Activated CD4-positive, alpha-beta T cell treated with anti-CD3 and anti-CD28 coated beads, Interleukin-2, Interleukin-6, amounts not matched to agents 100 ng/mL and 50 ng/mL, durations not matched to agents 16 hours and 8 hours (primary cell): ENCODE measurements around the gene KIF13A.
"Not testable (repeated sequence)": the region's sequence is repeated elsewhere in the genome, so short reads cannot be mapped to it uniquely, and the experiment has no call there.

Source experiments
- DNase-seq: peaks from one replicate; pipeline ENCODE4 v3.0.0-alpha.2; 2020

KIF13A gene

DNA sequence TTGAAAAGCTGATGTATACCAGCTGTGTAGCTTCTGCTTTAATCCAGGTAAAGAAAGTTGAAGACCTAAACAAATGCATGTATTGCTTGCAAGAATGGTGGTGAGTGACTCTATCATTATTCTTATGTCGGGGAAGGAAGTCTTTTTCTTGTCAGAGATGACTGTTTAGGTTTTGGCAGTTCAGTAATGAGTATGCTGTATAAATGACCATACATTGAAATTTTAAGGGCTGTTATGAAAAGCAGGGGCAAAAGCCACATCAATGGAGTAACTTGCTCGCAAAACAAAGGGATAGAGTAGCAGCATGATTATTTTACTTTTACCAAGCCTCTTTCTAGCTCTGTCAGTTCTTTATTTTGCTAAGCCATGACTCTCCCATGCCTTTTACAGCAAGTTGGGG is 224.8 kb downstream of the KIF13A start:
- peak; percentile 56 for DNase-seq

DNA sequence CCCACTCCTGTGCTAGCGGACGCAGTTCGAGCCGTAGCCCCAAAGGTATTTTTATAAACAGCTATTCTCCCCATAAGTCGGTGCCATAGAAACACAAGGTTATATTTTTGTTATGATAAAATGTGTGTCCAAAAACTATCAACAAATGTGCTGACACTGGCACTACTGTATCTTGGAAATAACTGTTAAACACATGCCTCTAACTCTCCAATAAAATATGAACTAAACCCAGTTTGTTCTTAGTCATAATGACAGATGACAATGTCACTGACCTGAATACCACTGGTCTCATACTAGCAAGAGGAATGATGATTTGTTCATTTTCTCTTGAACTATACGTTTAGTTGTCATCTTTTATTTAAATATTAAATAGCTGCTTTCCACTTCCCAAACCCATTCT is 229.3 kb downstream of the KIF13A start:
- no peak for DNase-seq

DNA sequence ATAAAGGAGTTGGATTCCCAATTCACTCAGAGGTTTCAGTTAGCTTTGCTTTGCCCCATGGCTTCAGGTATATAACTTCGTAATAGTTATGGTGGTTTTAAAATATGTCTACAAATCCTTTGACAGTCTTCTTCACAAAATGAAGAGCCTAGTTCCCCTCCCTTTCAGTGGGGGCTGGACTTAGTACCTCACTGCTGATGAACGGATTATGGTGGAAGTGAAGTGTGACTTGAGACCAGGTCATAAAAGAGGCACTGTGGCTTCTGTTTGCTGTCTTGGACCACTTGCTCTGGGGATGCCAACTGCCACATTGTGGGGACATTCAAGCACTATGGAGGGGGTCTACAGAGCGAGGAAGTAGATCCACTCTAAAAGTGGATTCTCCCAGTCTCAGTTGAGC is 233.2 kb downstream of the KIF13A start:
- DNase-seq: no peak

DNA sequence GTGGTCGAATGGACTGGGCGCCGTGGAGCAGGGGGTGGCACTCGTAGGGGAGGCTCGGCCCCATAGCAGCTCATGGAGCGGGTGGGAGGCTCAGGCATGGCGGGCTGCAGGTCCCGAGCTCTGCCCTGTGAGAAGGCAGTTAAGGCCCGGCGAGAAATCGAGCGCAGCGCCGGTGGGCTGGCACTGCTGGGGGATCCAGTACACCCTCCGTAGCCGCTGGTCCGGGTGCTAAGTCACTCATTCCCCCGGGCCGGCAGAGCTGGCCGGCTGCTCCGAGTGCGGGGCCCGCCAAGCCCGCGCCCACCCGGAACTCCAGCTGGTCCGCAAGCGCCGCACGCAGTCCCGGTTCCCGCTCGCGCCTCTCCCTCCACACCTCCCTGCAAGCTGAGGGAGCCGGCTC is 242.1 kb downstream of the KIF13A start:
- DNase-seq: not testable (repeated sequence)

DNA sequence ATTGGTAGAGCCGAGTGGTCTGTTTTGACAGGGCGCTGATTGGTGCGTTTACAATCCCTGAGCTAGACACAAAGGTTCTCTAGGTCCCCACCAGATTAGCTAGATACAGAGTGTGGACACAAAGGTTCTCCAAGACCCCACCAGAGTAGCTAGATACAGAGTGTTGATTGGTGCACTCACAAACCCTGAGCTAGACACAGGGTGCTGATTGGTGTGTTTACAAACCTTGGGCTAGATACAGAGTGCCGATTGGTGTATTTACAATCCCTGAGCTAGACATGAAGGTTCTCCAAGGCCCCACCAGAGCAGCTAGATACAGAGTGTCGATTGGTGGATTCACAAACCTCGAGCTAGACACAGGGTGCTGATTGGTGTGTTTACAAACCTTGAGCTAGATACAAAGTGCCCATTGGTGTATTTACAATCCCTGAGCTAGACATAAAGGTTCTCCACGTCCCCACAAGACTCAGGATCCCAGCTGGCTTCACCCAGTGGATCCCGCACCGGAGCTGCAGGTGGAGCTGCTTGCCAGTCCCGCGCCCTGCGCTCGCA is 242.6 kb downstream of the KIF13A start:
- not testable (repeated sequence) for DNase-seq

DNA sequence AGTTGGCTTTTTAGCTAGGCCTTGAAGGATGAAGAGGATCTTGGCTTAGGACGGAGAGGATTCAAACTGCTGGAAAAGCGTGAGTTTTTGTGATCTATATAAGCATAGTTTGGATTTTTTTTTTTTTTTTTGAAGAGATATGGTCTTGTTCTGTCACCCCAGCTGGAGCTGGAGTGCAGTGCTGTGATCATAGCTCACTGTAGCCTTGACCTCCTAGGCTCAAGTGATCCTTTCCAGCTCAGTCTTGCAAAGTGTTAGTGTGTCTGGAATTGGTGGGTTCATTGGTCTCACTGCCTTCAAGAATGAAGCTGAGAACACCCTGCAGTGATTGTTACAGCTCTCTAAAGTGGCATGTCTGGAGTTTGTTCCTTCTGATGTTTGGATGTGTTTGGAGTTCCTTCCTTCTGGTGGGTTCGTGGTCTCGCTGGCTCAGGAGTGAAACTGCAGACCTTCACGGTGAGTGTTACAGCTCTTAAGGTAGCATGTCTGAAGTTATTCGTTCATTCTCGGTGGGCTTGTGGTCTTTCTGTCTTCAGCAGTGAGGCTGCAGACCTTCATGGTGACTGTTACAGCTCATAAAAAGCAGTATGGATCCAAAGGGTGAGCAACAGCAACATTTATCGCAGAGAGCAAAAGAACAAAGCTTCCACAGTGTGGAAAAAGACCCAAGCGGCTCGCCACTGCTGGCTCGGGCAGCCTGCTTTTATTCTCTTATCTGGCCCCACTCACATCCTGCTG is 243.2 kb downstream of the KIF13A start:
- DNase-seq: no peak

DNA sequence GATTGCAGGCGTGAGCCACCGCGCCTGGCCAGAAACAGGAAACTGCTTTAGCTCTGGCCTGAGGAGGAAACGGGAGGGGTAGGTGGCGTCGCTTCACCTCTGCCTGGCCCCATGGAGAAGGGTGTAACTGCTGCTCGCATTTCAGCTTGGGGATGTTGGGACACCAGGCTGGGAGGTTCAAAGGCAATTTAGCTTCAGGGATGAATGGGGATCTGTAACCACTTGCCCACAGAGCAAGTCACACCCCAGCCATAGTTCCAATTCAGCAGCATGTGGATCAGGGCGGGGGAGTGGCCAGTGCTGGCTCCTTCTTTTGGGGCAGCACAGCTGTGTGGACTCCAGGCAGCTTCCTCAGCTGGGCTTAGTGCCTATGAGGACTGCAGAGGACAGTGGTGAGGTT is 245.9 kb downstream of the KIF13A start:
- no peak for DNase-seq

DNA sequence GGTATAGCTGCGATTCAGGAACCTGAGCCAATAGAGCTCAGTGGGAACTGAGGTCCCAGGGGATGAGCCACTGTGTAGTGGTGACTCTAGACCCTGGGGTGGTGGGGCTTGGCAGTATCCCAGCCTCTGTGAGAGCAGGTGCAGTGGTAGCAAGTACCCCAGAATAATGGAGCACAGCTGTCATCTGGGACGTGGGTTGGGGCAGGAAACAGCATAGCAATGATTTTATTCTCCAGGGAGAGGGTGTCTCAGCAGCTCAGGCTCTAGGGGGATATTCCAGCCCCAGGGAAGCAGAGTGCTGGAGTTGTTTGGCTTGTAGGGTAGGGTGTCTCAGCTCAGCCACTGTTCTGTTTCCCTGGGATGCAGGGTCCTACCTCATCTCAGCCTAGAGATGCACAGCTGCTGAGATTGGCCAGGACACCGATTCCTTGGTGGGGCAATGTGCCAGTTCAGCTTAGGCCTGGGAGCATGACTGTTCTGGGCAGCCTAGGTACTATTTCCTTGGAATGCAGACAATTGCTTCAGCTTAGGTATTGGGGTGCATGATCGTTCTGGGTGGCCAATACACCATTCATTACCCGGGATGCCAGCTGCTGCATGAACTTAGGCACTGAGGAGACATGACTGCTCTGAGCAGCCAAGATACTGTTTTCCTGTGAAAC is 246.7 kb downstream of the KIF13A start:
- DNase-seq: no peak

DNA sequence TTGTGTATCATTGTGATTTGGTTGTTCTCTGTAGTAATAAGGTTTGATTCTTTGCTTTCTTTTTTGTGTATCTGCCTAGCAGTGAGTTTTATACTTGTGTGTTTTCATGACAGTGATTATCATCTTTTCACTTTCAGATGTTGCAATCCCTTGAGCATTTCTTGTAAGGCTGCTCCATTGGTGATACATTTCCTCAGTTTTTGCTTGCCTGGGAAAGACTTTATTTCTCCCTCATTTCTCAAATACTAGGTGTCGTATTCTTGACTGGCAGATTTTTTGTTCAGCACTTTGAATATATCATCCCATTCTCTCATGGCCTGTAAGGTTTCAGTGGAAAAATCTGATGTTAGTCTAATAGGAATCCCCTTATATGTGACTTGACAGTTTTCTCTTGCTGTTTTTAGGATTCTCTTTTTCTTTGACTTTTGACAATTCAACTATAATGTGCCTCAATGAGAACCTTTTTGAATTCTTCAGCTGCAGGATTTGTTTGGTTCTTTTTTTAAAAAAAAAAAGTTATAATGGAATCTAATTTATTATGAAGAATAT is 249.7 kb downstream of the KIF13A start:
- no peak for DNase-seq

DNA sequence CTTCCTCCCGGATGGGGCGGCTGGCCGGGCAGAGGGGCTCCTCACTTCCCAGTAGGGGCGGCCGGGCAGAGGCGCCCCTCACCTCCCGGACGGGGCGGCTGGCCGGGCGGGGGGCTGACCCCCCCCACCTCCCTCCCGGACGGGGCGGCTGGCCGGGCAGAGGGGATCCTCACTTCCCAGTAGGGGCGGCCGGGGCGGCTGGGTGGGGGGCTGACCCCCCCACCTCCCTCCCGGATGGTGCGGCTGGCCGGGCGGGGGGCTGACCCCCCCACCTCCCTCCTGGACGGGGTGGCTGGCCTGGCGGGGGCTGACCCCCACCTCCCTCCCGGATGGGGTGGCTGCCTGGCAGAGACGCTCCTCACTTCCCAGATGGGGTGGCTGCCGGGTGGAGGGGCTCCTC is 252.1 kb downstream of the KIF13A start:
- DNase-seq: not testable (repeated sequence)

DNA sequence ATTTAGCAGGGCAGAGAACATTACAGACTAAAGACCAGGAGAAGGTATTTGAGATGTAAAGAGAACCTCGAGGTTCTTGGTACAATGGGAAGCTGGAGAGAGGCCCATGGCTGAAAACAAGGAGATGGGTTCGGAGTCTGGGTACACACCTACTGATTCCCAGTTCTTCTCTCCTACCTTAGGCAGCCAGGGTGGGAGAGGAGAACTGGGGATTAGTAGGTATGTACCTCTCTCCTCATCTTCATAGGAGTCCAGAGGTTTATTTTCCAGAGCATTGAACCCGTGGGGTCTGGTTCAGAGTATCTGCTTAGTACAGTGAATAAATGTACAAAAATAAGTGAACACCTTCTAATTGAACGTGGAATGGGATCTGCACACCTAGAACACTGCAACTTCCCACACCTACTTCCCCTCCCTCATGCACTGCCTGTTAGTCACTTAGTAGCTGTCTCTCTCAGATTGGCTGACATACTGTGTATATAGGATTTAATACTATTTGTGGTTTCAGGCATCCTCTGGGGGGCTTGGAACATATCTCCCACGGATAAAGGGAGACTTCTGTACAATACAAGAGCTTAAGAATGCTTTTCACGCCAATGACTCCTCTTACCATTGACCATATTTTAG is 257.2 kb downstream of the KIF13A start:
- no peak for DNase-seq

DNA sequence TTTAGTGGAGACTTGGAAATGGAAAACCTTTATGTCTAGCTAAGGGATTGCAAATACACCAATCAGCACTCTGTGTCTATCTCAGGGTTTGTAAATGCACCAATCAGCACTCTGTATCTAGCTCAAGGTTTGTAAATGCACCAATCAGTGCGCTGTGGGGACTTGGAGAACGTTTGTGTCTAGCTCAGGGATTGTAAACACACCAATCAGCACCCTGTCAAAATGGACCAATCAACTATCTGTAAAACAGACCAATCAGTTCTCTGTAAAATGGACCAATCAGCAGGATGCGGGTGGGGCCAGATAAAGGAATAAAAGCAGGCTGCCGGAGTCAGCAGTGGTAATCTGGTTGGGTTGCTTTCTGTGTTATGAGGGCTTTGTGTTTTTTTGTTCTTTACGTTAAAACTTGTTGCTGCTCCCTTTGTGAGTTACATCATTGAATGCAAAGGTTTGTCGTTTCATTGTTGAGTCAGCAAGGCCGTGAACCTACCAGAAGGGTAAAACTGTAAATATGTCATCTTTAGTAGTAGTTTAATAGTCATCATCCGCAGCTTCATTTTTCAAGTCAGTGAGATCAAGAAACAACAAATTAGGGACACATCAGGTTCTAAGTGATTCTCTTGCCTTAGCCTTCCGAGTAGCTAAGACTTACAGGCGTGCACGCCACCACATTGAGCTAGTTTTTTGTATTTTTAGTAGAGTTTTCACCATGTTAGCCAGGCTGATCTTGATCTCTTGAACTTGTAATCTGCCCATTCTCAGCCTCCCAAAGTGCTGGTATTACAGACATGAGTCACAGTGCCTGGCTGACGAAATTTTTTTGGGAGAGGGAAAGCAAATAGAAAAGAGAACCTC is 258.0 kb downstream of the KIF13A start:
- DNase-seq: no peak

DNA sequence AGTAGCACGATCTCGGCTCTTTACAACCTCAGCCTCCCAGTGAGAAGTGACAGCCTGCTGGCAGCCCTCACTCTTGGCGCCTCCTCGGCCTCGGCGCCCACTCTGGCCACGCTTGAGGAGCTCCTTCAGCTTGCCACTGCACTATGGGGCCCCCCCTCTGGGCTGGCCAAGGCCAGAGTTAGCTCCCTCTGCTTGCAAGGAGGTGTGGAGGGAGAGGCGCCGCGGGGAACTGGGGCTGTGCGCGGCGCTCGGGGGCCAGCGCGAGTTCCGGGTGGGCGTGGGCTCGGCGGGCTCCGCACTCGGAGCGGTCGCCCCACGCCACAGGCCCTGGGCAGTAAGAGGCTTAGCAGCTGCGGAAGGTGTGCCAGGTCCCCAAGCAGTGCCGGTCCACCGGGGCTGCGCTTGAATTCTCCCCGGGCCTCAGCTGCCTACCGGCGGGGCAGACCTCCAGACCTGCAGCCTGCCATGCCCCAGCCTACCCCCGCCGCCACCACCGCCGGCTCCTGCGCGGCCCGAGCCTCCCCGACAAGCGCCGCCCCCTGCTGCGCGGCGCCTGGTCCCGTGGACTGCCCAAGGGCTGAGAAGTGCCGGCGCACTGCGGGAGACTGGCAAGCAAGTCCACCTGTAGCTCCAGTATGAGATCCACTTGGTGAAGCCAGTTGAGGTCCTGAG is 258.7 kb downstream of the KIF13A start:
- no peak for DNase-seq

DNA sequence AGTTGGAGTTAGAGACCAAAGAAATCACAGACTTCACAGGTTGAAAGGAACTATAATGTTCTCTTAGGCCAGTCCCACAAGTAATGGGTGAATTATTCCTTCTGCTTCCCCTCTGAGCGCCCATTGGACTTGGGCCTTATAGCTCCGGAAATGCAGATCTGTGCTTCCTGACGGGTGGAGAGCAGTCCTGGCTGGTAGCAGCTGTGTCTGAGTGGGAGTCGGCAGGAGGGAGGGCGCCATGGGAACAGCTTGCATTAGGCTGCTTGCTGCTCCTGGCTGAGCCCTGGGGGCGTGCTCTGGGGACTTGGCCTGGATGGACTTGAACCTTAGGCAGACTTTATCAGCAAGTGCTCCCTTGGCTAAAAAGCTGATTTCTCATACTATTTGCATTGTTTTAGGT is 262.4 kb downstream of the KIF13A start:
- no peak for DNase-seq

DNA sequence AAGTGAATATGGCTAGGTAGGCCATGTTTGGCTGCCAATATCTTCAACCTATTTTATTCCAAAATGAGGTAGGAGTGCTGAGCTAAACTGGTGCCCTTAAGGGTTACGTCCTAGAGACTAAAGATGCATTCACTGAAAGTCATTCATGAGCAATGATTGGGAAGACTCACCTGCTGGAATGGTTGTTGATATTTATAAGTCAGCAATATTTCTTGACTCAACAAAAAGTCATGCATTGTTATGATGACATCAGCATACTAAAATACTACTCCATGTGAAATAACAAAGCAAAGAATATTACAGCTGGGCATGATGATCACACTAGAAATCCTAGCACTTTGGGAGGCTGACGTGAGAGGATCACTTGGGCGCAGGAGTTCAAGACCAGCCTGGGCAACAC is 263.1 kb downstream of the KIF13A start:
- no peak for DNase-seq

DNA sequence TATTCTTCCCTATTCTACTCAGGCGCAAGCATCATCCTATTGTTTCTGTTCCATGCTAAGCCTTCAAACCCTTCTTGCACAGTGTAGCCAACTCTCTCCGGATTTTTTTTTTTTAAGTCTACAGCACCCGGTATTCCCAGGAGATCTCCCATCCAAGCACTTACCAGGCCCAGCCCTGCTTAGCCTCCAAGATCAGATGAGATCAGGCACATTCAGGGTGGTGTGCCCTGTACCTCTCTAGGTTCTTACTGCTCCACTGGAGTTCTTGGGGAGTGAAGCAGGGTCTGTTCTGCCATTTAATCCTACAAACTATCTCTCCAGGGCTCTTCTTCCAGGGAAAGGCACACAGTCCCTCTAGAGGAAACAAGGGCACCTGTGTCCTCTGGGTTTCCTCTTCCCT is 265.8 kb downstream of the KIF13A start:
- no peak for DNase-seq

DNA sequence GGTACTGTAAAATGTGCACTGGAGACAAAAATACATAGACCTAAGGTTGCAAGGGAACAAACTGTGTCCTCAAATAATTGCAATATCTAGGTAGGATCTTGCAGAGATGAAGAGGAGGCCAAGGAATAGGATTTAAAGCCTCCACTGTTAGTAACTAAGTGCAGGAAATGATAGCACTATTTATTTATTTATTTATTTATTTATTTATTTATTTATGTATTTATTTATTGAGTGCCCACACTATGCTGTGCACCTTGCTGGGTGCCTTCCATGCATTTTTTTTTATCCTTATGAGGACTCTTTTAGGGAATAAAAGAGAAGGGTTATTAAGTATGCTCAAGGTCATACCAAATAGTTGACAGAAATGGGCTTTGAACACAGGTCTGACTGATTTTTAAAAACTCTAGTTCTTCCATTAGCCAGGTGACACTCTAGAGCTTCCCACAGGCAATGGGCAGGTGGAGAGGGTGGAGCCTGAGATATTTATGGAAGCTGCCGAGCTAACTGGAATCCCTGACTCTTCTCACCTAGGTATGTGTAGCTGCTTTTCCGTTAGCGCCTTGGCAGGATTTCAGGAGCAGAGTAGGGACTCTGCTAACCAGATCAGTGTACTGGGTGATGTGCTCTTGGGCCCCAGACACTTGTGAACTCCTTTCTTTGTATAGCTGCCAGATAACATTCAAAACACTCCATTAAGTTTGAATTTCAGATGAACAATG is 268.0 kb downstream of the KIF13A start:
- DNase-seq: no peak

DNA sequence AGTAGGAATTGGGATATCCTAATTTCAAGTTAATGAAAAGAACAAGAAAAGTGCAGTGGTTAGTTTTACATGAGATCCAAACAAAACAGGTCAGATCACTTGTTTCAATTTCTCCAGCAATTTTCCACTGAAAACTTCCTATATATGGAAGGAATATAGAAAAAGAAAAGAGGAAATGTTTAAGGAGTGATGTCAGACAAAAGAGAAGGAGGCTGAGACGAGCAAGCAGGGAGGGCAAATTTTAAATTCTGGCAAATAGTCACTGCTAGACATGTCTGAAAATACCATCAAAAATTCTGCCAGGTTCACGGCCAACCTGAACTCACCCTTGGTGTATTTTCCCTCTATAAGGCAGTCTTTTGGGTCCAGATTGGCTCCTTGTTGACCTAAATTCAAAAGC is 271.2 kb downstream of the KIF13A start:
- no peak for DNase-seq

DNA sequence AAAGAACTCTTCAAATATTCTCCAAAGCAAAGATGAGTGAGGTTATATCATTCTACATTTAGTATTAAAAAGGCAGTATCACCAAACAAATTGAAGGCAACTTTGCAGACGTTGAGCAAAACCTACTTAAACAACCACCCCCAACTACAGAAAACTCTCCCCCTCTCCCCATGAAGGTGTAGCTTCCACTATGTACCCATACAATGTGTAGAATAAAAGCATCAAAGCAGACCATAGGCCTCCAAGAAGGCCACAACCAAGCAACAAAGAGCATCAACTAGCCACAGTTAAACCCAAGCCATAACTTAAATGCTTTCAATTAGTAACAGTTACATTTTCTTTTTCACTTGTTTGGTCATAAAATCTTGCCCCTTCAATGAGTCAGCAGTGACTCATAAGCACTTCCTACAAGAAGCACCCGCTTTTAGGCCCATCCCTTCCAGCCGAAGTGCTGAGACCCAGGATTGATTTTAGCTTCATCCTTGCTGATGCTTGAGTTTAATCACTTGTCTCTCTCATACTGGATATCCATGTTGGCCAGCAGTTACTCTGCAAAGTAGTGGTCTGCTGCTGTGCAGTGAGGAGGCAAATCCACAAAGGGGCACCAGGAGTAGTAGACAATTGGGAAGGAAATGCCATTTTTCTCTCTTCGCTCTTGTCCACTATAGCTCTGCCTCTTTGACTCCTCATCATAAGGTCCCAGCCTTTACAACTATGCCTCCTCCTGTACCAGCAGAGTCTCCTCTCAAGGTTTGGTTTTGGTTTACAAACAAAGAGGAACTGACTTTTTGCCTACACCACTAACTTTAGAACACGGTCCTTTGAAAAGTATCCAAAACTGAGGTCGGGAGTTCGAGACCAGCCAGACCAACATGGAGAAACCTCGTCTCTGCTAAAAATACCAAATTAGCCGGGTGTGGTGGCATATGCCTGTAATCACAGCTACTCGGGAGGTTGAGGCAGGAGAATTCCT is 272.3 kb downstream of the KIF13A start:
- DNase-seq: peak; percentile 81

DNA sequence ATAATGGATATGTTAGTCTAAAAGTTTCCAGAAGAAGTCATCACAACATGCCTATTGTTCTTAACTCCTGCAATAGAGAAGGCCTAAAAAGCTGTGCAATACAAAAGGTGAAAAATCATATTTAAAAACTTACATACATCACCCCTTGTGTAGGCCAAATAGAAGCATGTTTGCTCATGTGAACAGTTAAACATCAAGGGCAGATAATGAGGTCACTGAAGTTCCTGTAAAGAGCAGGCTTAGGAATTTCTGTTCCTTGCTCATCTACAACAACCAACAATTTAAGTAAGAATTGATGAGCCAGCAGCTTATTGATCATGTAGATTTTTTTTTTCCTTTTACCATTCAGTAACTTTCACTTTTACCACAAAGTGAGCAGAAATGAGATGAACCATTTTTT is 273.3 kb downstream of the KIF13A start:
- DNase-seq: no peak
